ENCODE measurements around the gene BUD23.
A peak's percentile ranks its signal among the peaks of the same experiment; 100 is the strongest.
"Not testable (repeated sequence)": the region's sequence is repeated elsewhere in the genome, so short reads cannot be mapped to it uniquely, and the experiment has no call there.

The BUD23 gene

DNA sequence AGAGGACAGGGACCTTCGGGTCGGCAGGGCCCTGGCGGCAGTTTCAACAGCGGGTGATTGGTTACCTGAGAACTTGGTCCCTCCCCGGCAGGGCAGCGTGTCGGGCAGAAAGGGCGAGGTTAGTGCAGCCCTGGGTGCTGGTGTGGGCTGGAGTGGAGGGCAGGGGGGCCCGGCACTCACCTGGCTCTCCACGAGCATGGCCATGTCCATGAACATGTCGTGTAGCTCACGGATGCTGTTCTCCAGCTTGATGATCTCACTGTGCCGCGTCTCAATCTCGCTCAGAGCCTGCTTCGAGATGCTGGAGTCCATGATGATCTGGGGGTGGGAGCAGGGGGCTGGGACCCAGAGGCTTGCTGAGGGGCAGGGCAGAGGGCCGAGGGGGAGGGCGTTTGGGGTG lies 19.3 kb downstream of the BUD23 start:
- no peak for DNase-seq

DNA sequence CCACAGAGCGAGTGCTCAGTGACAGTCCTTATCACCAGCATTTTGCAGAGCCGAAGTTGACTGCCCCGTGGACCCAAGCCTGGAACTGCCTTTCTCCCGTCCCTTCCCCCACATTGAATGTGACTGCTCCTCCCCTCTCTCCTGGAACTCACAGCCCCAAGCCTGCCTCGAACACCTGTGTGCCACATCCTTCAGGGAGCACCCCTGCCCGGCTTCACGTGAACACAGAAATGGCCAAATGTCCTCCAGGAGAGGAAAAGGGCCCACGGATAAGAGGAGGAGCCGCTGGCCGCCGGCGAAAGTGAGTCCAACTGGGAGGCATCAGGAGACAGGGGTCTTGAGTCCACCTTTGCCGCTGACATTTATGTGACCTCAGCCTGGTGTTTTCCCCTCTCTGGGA lies 19.8 kb downstream of the BUD23 start:
- DNase-seq = no peak

DNA sequence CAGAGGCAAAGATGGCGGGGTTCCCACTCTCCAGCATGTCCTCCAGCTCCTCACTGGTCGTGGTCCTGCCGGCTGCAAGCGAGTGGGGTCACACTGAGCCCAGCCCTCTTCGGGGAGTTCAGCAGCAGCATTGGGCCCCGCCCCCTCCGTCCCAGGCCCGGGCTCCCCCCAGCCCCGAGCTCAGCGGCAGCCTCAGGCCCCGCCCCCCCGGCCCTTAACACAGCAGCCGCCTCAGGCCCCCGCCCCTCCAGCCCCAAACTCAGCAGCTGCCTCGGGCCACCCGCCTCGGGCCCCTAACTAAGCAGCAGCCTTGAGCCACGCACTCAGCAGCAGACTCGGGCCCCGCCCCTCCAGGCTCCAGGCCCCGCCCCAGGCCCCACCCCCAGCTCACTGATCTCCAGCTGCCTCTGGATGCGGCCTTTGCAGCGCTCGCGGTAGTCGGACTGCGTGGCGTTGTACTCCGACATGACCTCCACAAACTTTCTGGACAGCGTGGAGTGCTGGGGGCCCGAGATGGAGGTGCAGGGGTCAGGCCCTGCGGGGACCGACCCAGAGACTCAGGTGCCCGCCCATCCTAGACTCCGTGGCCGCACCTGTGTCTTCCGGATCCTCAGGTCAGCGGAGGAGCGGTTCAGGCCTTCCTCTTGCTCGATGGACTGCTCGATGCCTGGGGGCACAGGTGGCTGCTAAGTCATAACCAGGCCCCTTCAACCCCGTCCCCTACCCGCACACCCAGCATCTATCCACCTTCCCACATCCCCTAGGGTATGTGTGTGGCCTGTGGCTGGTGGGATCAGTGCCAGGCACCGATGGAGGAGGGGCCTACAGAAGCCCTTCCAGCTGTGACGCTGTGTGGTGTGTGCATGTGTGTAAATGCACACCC lies 20.6 kb downstream of the BUD23 start:
- peak in 1 of 2 experiments; percentile 50 for DNase-seq

DNA sequence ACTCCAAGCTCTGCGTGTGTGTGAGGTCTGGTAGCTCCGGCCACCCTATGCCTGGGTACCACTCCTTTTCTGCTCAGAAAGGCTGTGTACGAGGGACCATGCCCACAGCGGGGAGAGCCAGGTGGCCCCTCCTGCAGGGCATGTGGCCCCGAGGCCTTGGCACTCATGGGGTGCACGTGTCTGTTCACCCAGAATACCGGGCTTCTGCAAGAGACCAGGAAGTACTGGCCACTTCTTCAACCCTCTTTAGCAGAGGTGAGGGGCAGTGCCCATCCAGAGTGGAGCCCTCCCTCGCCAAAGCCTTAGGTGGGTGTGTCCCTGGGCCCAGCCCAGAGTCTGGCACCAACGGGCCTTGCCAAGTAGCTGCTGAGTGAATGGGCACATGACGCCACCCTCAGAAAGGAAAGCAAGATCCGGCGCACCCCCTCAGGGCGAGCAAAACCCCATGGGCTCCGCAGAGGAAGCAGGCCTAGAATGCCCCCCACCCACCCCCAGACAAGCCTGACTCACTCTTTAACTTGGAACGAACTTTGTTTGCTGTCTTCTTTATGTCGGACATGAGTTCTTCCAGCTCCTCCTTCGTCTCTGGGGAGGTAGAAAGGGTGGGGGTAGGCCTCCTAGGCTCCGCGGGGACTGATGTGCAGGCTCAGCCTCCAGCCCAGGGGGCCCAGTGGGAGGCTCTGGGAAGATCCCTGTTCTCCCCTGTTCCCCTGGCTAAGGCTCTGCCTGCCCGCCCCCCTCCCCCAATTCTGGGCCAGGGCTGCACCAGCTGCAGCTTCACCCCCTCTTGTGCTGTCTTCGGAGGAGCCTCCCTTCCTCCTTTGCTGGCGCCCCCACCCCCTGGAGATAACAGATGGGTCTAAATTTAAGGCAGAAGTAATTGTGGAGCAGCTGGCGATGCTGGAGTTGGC lies 21.5 kb downstream of the BUD23 start:
- no peak for DNase-seq

DNA sequence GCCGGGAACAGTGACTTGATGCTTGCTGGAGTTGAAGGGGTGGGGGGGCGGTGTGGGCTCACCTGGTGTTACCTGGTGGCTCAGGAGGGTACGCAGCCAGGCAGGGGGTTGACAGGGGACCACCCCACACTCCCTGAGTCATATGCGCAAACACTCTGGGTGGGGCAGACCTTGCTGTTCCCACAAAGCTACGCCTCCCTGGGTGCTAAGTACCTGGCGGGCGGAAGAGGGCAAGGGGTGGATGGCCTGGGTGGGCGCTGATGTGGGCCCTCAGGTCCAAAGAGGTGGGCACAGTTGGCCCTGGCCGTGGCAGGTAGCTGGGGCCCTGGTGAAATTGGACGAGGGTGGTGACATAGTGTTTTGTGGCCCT lies 22.1 kb downstream of the BUD23 start:
- DNase-seq = no peak

DNA sequence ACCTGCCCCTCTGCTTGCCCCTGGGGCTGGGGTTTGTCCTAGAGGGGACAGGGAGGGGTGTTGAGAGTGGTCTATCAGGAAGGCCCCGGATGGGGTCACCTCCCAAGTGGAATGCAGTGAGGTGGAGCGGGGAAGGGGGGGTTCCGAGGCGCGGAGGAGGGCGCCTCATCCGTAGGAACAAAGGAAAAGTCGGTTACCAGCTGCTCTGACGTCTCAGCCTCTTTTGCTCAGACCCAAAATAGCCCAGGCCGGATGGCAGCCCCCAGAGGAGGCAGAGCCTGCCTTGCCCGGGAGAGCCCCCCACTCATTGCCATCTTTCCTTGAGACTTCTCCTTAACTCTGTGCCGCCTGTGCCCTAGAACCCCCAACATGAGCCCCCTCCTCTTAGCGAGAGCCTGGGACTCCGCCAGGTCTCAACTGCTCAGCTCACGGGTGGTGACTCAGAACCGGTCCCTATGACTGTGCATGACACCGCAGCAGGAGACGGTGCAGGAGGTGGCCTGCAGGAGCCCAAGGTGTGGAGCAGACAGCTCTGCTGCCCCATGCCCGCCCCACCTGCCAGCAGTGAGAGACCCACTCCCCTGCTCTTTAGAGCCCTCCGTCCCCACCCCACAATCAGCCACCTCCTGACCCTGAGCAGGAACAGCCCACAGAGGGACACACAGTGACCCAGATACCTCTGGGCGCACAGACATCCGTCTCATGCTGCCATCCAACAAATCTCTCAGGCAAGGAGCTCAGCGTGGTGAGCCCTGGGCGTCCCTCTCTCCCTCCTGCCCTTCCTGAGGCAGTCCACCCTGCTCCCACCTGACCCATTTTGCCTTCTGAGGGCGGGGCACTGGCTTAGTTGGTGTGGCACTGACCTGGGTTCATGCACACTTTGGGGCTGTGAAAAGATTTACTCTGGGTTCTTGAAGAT lies 23.0 kb downstream of the BUD23 start:
- DNase-seq = no peak

DNA sequence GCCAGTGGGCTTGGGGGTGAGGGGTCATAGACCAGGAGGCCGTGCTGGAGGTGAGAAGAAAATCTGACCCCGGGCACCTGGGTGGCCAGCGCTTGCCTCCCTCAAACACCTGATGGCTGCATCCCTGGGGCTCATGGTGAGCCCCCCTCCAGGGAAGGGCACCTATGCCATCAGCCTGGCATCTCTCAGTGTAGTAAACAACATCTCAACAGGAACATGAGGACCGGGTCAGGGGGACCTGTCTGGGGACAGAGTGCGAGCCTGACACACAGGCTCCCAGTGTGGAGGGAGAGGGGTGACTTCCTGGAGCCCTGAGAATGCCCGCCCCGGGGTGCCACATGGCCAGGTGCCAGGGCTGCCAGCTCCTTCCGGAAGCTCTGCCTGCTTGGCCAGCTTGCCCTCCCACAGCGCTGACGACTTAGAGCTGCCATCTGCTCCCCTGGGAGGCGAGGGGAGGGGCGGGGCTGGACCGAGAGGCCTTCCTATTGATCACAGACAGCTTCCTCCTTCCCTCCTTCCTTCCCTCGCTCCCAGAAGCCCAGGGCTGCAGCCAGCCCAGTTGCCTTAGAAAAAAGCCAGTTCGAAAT lies 23.7 kb downstream of the BUD23 start:
- DNase-seq = no peak

DNA sequence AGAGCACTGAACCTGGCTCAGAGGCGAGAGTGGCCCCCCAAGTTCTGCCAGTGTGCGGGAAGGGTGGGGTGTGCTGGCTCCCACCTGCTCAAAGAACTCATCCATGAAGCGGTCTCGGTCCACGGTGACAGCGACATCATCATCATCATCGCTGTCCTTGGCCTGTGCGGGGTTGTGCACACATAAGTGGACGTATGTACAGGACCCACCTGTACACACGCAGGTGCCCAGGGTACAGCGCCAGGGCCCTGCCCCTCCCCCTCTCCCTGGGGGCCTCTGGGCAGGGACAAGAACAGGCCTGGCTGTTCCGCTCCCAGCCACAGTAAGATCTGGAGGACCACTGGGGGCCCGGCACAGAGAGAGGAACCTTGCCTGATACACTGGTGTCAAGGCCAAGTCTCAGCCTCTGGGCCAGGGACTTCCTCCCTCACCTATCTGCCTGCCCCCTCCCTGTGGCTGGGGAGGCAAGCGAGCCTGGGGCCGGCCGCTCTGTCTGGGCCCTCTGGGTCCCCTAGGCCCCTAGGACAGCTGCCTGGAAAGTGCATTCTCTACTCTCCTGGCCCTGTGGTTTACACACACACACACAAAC lies 25.7 kb downstream of the BUD23 start:
- no peak for DNase-seq

DNA sequence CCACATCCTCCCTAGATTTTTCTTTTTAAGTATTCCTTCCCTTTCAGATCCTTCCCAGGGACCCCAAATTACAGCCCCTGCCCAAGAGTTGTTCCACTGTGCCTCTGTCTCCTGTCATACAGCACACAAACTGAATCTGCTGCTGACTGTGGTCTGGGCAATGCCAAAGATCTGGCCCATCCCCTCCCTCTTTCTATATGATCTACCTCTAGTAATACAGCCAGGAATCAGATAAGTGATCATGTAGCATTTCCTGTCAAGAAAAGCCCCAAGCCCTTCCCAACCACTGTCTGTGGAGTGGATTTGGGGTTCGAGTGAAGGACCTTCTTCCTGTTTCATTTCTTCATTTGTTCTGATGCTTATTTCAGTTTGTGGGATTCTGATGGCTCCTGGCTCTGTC lies 29.4 kb downstream of the BUD23 start:
- DNase-seq = no peak

DNA sequence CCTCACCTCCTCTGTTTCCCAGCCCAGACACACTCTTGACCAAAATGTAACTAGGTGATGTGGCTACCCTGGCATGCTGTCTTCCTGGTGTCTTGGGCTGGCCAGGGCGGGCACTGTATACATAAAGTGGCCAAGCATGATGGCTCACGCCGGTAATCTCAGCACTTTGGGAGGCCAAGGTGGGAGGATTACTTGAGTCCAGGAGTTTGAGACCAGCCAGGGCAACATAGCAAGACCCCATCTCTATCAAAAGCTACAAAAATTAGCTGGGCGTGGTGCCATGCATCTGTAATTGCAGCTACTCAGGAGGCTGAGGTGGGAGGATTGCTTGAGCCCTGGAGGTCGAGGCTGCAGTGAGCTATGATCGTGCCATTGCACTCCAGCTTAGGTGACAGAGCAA lies 29.9 kb downstream of the BUD23 start:
- DNase-seq = not testable (repeated sequence)

DNA sequence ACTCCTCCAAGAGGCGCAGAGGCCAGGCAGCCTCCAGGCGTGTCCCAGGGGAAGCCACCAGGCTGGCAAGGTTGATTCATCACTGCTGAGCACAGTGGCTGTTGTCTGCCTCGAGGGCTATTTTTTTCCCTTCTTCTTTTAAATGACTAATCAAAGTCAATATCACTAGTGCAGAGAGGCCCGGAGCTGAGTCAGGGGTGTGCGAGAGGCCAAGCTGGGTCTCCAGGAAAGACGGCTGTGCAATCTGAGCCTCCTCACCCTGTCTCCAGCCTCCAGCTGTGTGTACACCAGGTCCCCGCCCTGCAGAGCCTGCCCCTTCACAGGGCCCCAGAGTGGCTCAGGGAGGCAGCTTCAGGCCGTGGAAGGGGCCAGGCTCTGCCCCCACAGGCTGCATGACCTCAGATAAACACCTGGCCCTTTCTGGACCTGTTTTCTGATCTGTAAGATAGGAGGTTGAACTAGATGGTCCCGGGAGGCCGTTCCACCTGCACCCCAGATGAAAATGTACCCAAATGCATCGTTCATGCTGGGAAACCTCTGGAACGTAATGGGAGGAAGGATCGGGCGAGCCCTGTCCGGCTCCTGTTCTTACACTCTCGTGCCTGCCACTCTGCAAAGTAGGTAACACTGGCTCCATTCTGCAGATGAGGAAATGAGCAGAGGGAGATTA lies 32.4 kb downstream of the BUD23 start:
- peak; percentile 48 to 51 for DNase-seq

DNA sequence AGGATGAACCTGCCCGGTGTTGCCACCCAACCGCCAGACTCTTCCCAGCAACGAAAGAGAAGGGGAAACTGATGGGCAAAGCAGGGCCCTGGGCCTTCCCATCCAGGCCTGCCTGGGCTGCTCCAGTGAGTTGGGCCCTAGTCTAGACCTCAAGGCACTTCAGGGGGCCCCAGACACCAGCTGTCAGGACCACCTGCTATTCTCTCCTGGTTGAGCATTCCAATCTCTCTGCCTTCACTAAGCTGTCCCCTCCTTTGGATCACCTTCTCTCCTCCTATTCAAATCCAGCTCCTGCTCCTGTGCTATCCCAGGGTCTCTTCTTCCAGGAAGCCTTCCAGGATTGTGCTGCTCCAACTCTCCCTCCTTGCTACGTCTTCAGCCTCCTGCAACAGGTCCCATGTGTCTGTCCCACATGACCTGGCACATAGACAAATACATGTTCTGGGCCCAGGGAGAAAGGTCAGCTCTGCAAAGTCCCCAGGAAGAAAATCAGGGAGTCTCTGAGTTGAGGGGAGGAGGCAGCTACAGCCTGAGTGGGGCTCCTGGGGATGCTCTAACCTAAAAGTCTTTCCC lies 33.0 kb downstream of the BUD23 start:
- DNase-seq = no peak

DNA sequence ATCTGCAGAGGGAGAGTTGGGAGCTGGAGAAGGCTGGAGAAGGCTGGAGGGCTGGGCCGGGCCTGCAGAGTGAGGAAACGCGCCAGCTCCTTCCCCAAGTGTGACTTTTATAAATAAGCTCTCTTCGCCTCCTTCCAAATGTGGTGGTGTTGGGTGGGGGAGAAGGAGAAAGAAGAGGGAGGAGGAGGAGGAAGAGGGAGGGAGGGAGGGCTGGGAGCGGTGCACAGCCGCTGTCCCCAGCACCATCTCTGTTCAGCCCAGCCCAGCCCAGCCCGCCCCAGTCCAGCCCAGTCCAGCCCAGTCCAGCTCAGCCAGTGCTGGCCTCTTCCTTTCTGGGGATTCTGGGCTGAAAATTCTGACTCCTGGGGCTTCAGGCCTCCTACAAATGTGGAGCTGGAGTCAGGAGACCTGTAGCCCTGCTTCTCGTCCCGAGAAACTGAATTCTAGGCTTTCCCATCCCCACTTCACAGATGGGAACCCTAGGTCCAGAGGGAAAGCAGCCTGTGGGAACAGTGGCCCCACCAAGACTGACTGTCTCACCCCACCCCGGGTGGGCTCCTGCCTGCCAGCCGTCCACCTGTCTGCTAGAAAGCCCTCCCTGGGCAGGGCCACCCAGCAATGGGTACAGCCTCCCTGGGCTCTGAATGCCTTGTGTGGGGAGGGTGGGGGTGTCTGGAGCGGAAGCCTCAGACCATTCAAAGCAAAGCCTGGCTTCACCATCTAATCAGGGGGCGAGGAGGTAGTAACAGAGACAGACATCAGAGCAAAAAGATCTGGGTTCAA lies 33.8 kb downstream of the BUD23 start:
- no peak for DNase-seq

DNA sequence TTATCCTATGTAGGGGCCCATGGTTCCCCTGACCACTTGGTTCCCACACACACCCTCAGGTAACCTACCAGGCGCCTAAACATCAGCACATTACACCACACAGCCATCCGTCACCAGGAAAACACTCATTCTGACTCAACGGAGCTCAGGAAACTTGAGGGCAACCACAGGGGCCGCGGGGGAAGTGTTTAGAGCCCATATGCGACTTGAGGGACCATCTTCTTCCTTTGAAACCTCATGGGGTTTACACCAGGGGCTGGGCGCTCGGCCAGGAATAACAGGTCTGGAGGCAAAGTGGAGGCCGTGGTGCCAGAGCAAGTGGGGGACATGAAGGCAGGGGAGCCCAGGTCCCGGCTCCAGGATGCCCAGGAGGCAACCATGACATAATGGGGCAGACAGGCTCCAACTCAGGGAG lies 34.6 kb downstream of the BUD23 start:
- peak; percentile 64 to 78 for DNase-seq

DNA sequence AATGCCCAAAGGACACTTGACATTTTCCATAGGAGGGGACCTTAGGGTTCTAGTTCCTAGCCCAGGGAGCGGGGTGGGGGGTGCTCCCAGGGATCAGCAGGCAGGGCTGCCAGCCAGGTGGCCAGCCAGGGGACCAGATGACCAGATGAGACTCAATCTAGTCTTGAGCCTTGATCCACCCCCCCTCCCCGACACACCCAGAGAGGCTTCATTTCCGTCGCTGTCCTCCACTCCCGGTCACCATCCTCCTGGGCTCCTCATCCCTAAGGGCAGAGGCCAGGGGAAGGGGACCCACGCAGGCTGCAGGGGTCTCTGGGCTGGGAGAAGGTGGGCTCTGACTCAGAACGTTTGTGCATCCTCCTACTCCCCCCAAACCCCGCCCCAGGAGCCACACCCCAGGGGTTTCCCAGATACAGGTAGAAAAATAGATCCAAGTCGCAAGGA lies 35.1 kb downstream of the BUD23 start:
- peak in 1 of 2 experiments; percentile 33 for DNase-seq

DNA sequence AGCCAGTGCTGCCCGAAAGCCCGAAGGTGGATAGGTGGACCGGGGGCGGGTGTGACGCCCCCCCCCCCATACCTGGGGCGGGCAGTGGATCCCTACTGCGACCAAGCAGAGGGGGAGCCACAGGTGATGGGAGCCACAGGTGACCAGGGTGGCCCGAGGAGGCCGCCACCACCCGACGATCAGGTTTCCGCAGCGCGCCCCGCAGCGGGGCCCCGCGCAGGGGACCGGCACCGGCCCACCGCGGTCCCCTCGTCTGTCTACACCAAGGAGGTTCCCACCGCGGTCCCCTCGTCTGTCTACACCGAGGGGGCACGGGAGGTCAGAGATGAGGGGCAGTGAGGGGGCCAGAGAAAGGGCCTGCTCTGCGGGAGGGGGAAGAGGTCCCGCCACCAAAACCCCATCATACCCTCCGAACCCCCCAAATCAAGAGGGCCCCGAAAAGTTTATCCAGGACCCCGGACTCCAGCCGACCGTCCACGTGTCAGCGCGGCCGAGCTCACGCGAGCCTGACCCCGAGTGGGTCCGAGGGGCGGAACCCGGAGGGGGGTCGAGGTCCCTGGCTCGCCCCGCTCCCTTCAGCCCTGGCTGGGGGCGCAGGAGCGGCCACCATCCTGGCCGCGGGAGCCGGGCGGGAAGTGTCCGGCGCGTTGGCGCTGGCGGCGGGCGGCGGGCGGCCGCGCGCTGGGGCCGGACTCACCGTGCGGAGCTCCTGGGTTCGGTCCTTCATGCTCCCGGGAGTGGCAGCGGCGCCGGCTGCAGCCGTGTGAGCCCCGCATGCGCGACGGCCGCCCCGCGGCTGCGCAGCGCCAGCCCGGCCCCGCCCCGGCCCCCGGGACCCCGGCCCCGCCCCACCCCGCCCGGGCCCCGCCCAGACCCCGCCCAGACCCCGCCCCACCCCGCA lies 35.8 kb downstream of the BUD23 start, which contains the start of gene STX1A:
TSS of gene STX1A (minus strand) at position 765 of the 901 bp plus-strand sequence. CDS start at position 727, 38 bp downstream.
- DNase-seq = peak; percentile 65 to 74

DNA sequence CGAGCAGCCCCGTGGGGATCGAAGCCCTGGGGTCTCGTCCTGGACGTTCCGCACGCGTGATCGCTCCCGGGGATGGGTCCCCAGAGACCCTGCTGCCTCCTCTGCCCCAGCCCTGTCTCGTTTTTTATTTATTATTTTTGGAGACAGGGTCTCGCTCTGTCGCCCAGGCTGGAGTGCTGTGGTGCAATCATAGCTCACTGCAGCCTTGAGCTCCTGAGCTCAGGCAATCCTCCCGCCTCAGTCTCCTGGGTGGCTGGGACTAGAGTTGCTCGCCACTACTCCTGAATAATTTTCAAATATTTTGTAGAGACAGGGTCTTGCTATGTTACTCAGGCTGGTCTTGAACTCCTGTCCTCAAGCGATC lies 36.4 kb downstream of the BUD23 start:
- DNase-seq = no peak

DNA sequence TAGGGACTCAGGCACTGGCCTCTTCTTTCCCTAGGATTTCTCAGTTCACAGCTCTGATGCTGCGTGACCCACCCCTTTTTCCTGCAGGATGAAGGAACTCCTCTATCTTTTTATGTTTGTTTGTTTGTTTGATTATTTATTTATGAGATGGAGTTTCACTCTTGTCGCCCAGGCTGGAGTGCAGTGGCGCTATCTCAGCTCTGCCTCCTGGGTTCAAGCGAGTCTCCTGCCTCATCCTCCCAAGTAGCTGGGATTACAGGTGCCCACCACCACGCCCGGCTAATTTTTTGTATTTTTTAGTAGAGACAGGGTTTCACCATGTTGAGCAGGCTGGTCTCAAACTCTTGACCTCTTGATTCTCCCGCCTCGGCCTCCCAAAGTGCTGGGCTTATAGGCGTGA lies 37.0 kb downstream of the BUD23 start:
- not testable (repeated sequence) for DNase-seq

DNA sequence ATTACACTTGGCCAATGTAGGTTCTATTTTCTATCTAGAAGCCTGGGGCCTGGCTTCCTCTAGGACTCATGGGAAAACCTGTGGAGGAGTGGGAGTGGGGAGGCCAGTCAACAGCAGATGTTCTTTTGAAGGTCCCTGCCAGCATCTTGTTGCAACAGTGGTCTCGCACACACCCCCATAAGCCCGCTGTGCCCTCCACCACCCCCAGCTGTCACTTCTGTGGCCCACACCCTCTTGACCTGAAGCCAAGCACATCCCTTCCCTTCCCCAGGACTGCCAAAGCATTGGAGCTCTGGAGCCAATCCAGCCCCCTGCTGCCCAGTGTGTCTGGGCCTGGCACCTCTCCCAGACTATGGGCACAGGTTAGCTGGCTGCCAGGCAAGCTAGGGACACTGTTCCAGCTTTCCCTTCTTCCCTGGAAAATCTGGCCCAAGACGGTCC lies 38.0 kb downstream of the BUD23 start:
- no peak for DNase-seq
